Femur (tissue), 1 donor: ENCODE data around the gene SNAPC5.
A peak's percentile ranks its signal among the peaks of the same experiment; 100 is the strongest.

Experiments used
- DNase-seq: peaks from one replicate; pipeline ENCODE4 v3.0.0-alpha.2; 2017

Gene SNAPC5

GRCh38 chr15:66452971-66453580, 44.5 kb downstream of the SNAPC5 start:
- DNase-seq, result peak; percentile 40

DNA sequence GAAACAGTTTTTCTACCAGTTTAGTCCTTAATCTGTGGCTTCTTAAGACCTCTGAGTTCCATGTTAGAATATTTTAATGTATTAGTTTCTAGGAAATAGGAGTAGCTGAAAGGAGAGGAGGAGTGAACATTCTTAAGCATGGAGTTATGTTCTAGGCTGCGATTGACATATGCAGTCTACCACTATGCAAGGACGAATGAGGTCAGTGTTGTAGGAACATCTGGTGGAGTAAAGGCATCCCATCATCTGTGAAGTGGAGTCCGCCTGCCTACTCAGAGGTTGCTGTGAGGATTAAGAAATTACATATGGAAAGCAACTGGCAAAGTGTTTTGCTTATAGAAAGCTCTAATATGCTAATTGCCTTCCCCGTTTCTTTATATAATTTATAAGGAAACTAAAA, 45.1 kb downstream of the SNAPC5 start:
- no peak for DNase-seq
